Activated T-helper 2 cell treated with anti-CD3 and anti-CD28 coated beads, Interferon-gamma antibody, Interleukin-2, Interleukin-4, amounts not matched to agents 10 μg/mL and 5 μg/mL and 100 μg/mL, durations not matched to agents 14 hours and 24 hours and 36 hours (primary cell): Measurements from ENCODE around the gene S100A13. TPM values are rescaled to one million over a fixed set of nuclear protein-coding genes. Genes with fewer than 3 reads are reported as not detected.
"Not testable (repeated sequence)": the region's sequence is repeated elsewhere in the genome, so short reads cannot be mapped to it uniquely, and the experiment has no call there.

Experiments
- DNase-seq: peaks from one replicate; pipeline ENCODE4 v3.0.0; 2021; ENCODE audit warnings: low spot score
- H3K27ac Mint-ChIP-seq: one replicate; pipeline ENCODE4 v1.8.0; 2021; ENCODE audit warnings: mixed read lengths
- H3K27me3 Mint-ChIP-seq: one replicate; pipeline ENCODE4 v1.8.0; 2021; ENCODE audit warnings: low read depth, mixed read lengths
- H3K36me3 Mint-ChIP-seq: one replicate; pipeline ENCODE4 v1.8.0; 2021; ENCODE audit warnings: low read depth, mixed read lengths
- H3K4me1 Mint-ChIP-seq: one replicate; pipeline ENCODE4 v1.8.0; 2021; ENCODE audit warnings: low read depth, mixed read lengths
- H3K4me3 Mint-ChIP-seq: one replicate; pipeline ENCODE4 v1.8.0; 2021; ENCODE audit warnings: low read depth, mild to moderate bottlenecking, moderate library complexity, mixed read lengths
- H3K9me3 Mint-ChIP-seq: one replicate; pipeline ENCODE4 v1.8.0; 2021; ENCODE audit warnings: mixed read lengths
- intact Hi-C: fragments of 100-400 bp; cut with micrococcal nuclease; formaldehyde crosslinking; loops from one replicate; pipeline ENCODE4 v1.15.1; 2023
- total RNA-seq: library from RNA; stranded (reverse); gene quantifications from 2 replicates; pipeline ENCODE4 v1.2.3, GENCODE V29; 2022

The S100A13 gene
- total RNA-seq, 1 donor from 2014 or later = 3.9 TPM

- Mint-ChIP-seq H3K9me3 (no peaks in the 10 kb centered on the region), H3K27me3 (peaks cover 4% of the 10 kb centered on the region), H3K4me3 (no peak overlapping the region), H3K27ac (no peak overlapping the region), H3K4me1 (peaks cover 5% of the 10 kb centered on the region), H3K36me3 (no peaks in the 10 kb centered on the region)
- no peak for DNase-seq
- intact Hi-C loops = no loop called here
Observed at GRCh38 chr1:153606194-153606593, 21.1 kb downstream of the S100A13 start.

DNA sequence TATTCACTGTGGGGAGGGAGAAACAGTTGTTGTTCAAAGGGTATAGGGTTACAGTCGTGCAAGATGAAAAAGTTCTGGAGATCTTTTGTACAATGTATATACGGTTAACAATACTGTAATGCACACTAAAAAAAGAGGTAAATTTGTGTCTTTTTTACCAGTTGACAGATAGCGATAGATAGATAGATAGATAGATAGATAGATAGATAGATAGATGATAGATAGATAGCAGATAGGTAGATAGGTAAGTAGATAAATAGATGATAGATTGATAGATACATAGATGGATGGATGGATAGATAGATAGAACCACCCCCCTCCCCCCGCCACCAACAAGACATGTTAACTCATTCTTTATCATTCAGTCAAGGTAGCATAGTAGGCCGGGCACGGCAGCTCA is 24.6 kb downstream of the S100A13 start:
- H3K4me3 Mint-ChIP-seq = no peak overlapping the region
- H3K36me3 Mint-ChIP-seq = no peaks in the 10 kb centered on the region
- intact Hi-C loops = no loop called here
- DNase-seq = no peak
- no peaks in the 10 kb centered on the region for H3K9me3 Mint-ChIP-seq
- H3K27me3 Mint-ChIP-seq = peaks cover 4% of the 10 kb centered on the region
- H3K27ac Mint-ChIP-seq = no peak overlapping the region
- peaks cover 12% of the 10 kb centered on the region for H3K4me1 Mint-ChIP-seq

DNA sequence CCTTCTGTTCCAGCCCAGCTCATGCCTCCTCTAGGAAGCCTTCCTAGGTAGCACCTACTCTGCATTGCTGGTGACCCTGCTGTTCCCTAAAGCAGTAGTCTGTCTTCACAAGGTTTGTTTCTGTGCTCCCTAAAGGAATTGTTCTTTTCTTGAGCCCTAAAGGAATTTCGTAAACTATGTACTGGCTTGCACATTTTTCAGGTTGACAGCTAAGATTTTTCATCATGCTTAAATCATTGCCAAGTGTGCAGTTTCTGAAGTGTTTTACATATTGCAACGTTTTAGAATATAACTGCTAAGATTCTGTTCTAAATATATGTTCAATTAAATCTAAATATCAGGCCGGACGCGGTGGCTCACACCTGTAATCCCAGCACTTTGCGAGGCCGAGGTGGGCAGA is 27.5 kb downstream of the S100A13 start:
- no peak for DNase-seq
- Mint-ChIP-seq H3K4me3 (no peak overlapping the region), H3K4me1 (peaks cover 21% of the 10 kb centered on the region), H3K27ac (no peak overlapping the region), H3K27me3 (no peaks in the 10 kb centered on the region), H3K36me3 (no peaks in the 10 kb centered on the region), H3K9me3 (no peaks in the 10 kb centered on the region)
- intact Hi-C loops = loop anchor here (2.0 kb wide), 1 partner anchor 67 kb away; no protein-coding TSS in a partner anchor

- Mint-ChIP-seq H3K4me1 (peaks cover 21% of the 10 kb centered on the region), H3K36me3 (no peaks in the 10 kb centered on the region), H3K9me3 (no peaks in the 10 kb centered on the region), H3K4me3 (no peak overlapping the region), H3K27me3 (no peaks in the 10 kb centered on the region), H3K27ac (peak overlapping the region; percentile 23)
- intact Hi-C loops = loop anchor here (2.0 kb wide), 1 partner anchor 66 kb away; no protein-coding TSS in a partner anchor
- DNase-seq = no peak
Observed at GRCh38 chr1:153598309-153599172, 28.8 kb downstream of the S100A13 start.

DNA sequence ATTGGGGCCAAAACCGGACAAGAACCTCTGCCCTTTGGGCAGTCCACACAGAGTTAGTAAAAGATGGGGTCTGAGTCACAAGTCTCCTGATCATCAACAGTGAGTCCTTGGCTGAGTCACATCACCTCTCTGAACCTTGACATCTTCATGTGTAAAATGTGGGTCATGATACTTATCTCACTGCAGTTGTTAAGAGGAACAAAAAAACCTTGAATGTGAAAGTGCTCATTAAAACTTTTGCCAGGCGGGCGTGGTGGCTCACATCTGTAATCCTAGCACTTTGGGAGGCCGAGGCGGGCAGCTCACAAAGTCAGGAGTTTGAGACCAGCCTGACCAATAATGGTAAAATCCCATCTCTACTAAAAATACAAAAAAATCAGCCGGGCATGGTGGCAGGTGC is 30.1 kb downstream of the S100A13 start:
- no peak for DNase-seq
- Mint-ChIP-seq H3K9me3 (no peaks in the 10 kb centered on the region), H3K36me3 (no peaks in the 10 kb centered on the region), H3K27me3 (no peaks in the 10 kb centered on the region), H3K4me1 (peaks cover 16% of the 10 kb centered on the region), H3K4me3 (no peak overlapping the region), H3K27ac (peak overlapping the region; percentile 49)
- intact Hi-C loops = loop anchor here (1.0 kb wide), 1 partner anchor 25 kb away; no protein-coding TSS in a partner anchor

DNA sequence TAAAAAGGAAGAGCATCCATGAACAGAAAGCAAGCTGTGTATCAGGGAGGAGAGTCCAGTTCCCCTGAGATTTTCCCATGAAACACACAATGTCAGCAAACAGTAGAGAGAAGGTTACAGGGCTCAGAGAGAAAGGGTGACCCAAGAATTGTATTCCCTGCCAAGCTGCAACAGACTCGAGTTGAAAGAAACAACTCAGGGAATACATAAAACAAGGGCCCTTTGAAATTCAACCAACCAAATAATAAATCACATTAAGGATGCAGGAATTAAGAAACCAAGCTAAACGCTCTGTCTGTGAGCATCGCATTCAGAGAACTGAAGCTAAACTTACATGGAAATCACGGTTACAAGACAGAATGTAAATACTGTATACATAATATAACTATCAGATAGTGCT is 34.6 kb downstream of the S100A13 start:
- Mint-ChIP-seq H3K4me3 (no peak overlapping the region), H3K9me3 (no peaks in the 10 kb centered on the region), H3K36me3 (no peaks in the 10 kb centered on the region), H3K4me1 (peaks cover 9% of the 10 kb centered on the region), H3K27ac (no peak overlapping the region), H3K27me3 (no peaks in the 10 kb centered on the region)
- DNase-seq = no peak
- intact Hi-C loops = no loop called here

GRCh38 chr1:153588482-153588881 is 38.8 kb downstream of the S100A13 start:
- Mint-ChIP-seq H3K4me1 (no peaks in the 10 kb centered on the region), H3K27ac (no peak overlapping the region), H3K36me3 (no peaks in the 10 kb centered on the region), H3K27me3 (peaks cover 14% of the 10 kb centered on the region), H3K9me3 (no peaks in the 10 kb centered on the region), H3K4me3 (no peak overlapping the region)
- no peak for DNase-seq
- intact Hi-C loops = no loop called here

GRCh38 chr1:153588033-153588432 is 39.3 kb downstream of the S100A13 start:
- peaks cover 14% of the 10 kb centered on the region for H3K27me3 Mint-ChIP-seq
- H3K4me1 Mint-ChIP-seq, intact Hi-C loops, H3K27ac Mint-ChIP-seq, DNase-seq, H3K9me3 Mint-ChIP-seq, H3K36me3 Mint-ChIP-seq, H3K4me3 Mint-ChIP-seq: not testable (repeated sequence)

- H3K4me1 Mint-ChIP-seq = no peaks in the 10 kb centered on the region
- intact Hi-C loops = no loop called here
Observed at GRCh38 chr1:153587314-153587713, 40.0 kb downstream of the S100A13 start.

GRCh38 chr1:153586347-153586746 is 41.0 kb downstream of the S100A13 start:
- Mint-ChIP-seq H3K36me3 (no peaks in the 10 kb centered on the region), H3K9me3 (no peaks in the 10 kb centered on the region), H3K27me3 (peaks cover 14% of the 10 kb centered on the region), H3K27ac (no peak overlapping the region), H3K4me1 (no peaks in the 10 kb centered on the region), H3K4me3 (no peak overlapping the region)
- DNase-seq = no peak
- intact Hi-C loops = no loop called here

More at GRCh38 chr1:153587314-153587713, 40.0 kb downstream of the S100A13 start:
- Mint-ChIP-seq H3K27ac (no peak overlapping the region), H3K9me3 (no peaks in the 10 kb centered on the region), H3K4me3 (no peak overlapping the region), H3K36me3 (no peaks in the 10 kb centered on the region), H3K27me3 (peaks cover 14% of the 10 kb centered on the region)
- DNase-seq = no peak

GRCh38 chr1:153585006-153585405 is 42.3 kb downstream of the S100A13 start:
- Mint-ChIP-seq H3K4me3 (no peak overlapping the region), H3K27ac (no peak overlapping the region), H3K9me3 (no peaks in the 10 kb centered on the region), H3K36me3 (no peaks in the 10 kb centered on the region), H3K27me3 (peaks cover 14% of the 10 kb centered on the region), H3K4me1 (no peaks in the 10 kb centered on the region)
- DNase-seq = no peak
- intact Hi-C loops = no loop called here

DNA sequence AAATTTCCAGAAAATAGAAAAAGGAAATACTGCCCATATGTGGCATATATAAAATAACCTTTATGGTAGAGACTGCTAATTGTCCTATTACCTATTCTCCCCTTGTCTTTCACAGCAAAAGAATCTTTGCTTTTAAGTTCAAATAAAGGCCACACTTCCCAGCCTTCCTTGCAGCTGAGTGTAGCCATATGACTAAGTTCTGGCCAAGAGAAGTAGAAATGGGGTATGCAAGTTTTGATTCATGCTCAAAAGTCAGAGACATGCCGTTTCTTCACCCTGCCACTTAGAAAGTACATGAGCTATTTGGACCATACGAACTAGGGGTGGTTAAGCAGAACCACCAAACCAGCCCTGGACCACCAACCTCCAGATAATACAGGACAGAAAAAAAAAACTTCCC is 43.3 kb downstream of the S100A13 start:
- Mint-ChIP-seq H3K27me3 (peaks cover 17% of the 10 kb centered on the region), H3K4me3 (no peak overlapping the region), H3K9me3 (no peaks in the 10 kb centered on the region), H3K4me1 (no peaks in the 10 kb centered on the region), H3K36me3 (no peaks in the 10 kb centered on the region), H3K27ac (no peak overlapping the region)
- no peak for DNase-seq
- intact Hi-C loops = no loop called here

GRCh38 chr1:153583514-153583913 is 43.8 kb downstream of the S100A13 start:
- DNase-seq, H3K27ac Mint-ChIP-seq, H3K36me3 Mint-ChIP-seq, H3K4me3 Mint-ChIP-seq, intact Hi-C loops, H3K9me3 Mint-ChIP-seq, H3K4me1 Mint-ChIP-seq: not testable (repeated sequence)
- peaks cover 21% of the 10 kb centered on the region for H3K27me3 Mint-ChIP-seq
